ENCODE measurements around the gene RDX.

- TF ChIP-seq POLR2A (IDR thresholded peaks at IDR 0.05): no peak
- no peak for TF ChIP-seq CTCF (IDR thresholded peaks at IDR 0.05 in 4 of 5, conservative IDR thresholded peaks at IDR 0.05 in 1 of 5)
Measured at GRCh38 chr11:110162216-110162615, 134.2 kb downstream of the RDX start.
